Inflammatory macrophage treated with lipopolysaccharide for 4 hours (primary cell): ENCODE data around the gene OR4C45.
"Not testable (repeated sequence)": the region's sequence is repeated elsewhere in the genome, so short reads cannot be mapped to it uniquely, and the experiment has no call there.

ENCODE experiments used
- DNase-seq: peaks from one replicate; pipeline ENCODE4 v3.0.0-alpha.2; 2020

OR4C45 gene

DNA sequence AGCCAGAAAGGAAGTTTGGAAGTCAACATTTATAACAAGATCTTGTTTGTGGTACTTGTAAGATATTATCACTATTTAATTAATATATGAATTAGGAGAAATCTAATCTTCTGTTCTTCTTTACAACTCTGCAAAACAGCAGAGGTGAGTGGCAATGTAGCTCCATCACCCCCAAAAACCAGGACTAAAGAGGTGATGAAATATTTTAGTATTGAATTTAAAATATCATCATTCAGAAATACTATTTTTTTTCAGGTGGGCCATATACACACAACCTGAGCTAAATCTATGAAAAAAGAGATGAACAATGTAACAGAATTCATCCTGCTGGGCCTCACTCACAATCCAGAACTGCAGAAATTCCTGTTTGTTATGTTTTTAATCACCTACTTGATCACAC lies at the start of gene OR4C45:
TSS of gene OR4C45 (plus strand) at position 301 of the 400 bp plus-strand sequence.
- no peak for DNase-seq

DNA sequence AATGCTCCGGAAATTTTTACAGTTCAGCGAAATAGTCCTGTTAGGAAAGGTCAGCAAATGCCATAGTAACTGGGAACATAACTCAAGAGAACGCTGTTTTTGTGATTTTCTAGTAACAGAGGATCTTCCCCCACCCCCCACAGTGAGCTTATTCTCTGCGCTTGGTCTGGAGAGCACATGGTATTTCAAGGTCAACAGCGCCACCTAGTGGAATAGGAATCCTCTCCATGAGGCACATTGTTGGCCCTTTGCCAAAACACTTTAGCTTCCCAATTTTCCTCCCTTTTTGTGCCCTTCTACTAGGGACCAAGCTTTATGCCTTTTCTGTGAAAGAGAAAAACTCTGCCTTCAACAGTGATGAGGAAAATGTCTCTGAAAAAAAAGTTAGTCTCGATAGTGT lies 37.1 kb upstream of the OR4C45 start:
- peak; percentile 32 for DNase-seq

DNA sequence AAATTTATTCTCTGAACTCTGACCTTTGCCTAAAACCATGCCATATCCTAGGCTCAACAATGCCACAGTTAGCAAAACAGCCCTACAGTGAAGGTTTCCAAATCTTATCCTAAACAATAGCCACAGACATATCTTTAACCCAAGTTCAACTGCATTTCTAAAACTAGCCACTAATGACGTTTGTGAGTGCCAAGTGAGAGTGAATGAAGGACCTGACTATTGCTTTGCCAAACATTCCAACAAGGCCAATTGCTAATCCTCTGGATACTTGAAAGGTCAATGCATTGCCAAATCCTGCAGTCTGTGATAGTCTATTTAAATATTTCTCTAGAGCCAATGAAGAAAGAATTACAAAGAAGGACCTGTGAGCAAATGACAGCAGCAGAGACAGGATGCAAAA lies 2.5 kb upstream of the OR4C45 start:
- DNase-seq: no peak

DNA sequence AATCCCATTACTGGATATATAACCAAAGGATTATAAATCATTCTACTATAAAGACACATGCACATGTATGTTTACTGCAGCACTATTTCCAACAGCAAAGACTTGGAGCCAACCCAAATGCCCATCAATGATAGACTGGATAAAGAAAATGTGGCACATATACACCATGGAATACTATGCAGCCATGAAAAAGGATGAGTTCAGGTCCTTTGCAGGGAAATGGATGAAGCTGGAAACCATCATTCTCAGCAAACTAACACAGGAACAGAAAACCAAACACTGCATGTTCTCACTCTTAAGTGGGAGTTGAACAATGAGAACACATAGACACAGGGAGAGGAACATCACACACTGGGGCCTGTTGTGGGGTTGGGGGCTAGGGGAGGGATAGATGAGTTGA lies 3.6 kb downstream of the OR4C45 start:
- DNase-seq: not testable (repeated sequence)

DNA sequence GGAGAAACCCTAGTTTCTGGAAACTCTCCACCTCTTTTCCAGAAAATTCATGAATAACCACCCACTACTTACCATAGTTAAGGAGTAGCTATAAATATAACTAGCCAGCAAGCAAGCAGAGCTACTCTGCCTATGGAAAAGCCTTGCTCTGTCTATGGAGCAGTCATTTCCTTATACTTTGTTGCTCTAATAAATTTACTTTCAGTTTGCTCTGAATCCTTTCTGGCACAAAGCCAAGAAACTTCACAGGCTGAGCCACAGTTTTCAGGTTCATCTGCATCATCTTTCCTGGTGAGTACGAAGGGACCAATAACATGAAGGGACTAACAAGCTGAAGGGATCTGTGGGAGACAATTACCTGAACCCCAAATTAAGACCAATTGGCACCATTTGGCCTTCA lies 4.6 kb downstream of the OR4C45 start:
- DNase-seq: no peak

DNA sequence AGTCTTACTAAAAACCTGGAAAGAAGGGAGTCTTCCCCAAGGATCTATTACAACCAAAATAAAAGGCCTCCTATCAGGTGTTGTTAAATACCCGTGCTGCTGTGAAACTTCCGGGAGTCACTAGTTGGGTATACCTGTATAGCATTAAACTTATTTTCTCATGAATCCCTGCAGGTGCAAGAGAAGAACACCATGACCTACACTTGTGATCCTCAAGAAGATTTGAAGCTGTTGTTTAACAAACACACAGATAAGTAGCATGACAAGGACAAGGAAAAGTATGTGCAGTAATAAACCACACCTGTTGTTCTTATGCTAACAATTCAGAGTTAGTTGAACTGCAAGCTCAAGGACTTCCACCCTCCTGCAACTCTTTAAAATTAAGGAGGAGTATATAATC lies 12.0 kb downstream of the OR4C45 start:
- no peak for DNase-seq

DNA sequence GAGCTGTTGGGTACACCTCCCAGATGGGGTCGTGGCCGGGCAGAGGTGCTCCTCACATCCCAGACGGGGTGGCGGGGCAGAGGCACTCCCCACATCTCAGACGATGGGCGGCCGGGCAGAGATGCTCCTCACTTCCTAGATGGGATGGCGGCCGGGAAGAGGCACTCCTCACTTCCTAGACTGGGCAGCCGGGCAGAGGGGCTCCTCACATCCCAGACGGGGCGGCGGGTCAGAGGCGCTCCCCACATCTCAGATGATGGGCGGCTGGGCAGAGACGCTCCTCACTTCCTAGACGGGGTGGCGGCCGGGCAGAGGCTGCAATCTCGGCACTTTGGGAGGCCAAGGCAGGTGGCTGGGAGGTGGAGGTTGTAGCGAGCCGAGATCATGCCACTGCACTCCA lies 30.4 kb downstream of the OR4C45 start:
- not testable (repeated sequence) for DNase-seq

DNA sequence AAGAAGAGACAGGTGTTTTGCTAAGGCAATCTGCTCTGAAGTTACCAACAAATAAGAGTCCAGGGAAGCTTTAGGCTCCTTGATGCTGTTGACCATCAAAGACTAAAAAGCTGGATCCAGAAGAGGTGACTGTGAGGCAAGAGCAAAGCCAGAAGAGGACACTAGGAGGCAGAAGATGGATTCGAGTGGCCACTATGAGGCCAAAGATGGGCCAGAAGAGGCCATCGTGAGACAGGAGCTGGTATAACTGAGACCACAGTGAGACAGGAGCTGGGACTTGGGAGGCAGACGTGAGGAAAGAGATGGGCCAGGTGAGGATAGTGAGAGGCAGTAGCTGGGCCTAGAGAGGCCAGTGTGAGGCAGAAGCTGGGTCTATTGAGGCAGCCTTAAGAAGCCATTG lies 37.7 kb downstream of the OR4C45 start:
- no peak for DNase-seq

DNA sequence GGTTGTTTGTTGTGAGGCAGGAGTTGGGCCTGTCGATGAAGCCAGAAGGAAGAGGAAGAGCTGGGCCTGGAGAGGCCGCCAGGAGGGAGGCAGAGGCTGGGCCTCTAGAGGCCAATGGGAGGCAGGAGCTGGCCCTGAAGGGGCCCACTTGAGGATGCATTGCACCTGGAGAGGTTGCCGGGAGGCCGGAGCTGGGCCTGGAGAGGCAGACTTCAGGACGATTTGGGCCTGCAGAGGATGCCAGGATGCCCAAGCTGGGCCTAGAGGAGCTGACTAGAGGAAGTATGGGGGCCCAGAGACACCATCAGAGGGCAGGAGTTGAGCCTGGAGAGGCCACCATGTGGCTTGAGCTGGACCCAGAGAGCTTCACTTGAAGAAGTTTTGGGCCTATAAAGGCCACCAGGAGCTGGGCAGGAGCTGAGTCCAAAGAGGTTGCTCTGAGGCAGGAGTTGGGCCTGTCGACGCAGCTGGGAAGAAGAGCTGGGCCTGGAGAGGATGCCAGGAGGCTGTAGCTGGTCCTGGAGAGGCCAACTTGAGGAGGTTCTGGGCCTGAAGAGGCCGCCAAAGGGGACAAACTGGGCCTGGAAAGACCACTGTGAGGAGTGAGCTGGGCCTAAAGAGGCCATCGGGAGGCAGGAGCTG lies 39.0 kb downstream of the OR4C45 start:
- no peak for DNase-seq

DNA sequence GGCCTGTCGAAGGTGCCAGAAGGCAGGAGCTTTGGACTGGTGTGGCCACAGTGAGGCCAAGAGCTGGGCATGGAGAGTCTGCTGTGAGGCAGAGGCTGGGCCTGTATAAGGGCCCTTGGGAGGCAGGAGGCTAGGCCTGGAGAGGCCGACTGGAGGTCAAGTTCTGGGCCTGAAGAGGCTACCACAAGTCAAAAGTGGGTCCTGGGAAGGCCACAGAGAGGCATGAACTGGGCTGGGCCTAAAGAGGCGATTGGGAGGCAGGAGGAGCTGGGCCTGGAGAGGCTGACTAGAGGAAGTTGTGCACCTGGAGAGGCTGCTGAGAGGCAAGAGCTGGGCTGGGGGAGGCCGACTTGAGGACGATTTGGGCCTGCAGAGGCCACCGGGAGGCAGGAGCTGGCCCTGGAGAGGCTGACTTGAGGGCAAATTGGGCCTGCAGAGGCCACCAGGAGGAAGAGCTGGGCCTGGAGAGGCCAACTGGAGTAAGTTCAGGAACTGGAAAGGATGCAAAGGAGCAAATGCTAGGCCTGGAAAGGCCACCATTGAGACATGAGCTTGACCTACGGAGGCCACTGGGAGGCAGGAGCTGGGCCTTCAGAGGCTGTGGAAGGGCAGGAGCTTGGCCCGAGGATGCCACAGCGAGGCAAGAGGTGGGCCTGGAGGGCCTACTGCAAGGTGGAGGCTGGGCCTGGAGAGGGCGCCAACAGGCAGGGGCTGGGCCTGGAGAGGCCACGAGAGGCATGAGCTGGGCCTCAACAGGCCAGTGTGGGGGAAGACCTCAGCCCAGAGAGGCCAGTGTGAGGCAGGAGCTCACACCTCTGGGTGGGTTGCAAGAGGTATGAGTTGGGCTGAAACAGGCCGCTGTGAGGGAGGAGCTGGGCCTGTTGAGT lies 39.8 kb downstream of the OR4C45 start:
- no peak for DNase-seq

DNA sequence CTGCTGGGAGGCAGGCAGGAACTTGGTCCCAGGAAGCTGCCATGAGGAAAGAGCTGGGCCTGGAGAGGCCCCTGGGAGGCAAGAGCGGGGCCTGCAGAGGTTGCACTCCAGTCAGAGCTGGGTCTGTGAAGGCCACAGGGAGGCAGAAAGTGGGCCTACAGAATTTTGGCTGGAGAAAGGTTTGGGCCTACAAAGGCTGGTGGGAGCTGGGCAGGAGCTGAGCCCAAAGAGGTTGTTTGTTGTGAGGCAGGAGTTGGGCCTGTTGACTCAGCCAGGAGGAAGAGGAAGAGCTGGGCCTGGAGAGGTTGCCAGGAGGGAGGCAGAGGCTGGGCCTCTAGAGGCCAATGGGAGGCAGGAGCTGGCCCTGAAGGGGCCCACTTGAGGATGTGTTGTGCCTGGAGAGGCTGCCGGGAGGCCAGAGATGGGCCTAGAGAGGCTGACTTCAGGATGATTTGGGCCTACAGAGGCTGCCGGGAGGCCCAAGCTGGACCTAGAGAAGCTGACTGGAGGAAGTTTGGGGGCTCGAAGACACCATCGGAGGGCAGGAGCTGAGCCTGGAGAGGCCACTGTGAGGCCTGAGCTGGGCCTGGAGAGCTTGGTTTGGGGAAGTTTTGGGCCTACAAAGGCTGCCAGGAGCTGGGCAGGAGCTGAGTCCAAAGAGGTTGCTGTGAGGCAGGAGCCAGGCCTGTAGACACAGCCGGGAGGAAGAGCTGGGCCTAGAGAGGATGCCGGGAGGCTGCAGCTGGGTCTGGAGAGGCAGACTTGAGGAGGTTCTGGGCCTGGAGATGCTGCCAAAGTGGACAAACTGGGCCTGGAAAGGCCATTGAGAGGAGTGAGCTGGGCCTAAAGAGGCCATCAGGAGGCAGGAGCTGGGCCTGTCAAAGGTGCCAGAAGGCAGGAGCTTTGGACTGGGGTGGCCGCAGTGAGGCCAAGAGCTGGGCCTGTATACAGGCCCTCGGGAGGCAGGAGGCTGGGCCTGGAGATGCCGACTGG lies 40.7 kb downstream of the OR4C45 start:
- DNase-seq: no peak

DNA sequence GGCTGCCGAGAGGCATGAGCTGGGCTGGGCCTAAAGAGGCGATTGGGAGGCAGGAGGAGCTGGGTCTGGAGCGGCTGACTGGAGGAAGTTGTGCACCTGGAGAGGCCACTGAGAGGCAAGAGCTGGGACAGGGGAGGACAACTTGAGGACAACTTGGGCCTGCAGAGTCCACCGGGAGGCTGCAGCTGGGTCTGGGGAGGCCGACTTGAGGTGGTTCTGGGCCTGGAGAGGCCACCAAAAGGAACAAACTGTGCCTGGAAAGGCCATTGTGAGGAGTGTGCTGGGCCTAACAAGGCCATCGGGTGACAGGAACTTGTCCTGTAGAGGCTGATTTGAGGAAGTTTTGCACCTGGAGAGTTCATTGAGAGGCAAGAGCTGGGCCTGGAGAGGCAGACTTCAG lies 41.5 kb downstream of the OR4C45 start:
- no peak for DNase-seq

DNA sequence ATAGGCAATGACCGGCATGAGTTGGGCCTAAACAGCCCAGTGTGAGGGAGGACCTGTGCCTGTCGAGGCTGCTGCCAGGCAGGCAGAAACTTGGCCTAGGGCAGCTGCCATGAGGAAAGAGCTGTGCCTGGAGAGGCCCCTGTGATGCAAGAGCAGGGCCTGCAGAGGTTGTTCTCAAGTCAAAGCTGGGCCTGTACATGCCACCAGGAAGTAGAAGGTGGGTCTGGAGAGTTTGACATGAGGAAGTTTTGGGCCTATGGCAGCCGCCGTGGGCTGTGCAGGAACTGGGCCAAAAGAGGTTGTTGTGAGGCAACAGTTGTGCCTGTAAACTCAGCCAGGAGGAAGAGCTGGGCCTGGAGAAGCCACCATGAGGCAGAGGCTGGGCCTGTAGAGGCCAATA lies 43.2 kb downstream of the OR4C45 start:
- no peak for DNase-seq

DNA sequence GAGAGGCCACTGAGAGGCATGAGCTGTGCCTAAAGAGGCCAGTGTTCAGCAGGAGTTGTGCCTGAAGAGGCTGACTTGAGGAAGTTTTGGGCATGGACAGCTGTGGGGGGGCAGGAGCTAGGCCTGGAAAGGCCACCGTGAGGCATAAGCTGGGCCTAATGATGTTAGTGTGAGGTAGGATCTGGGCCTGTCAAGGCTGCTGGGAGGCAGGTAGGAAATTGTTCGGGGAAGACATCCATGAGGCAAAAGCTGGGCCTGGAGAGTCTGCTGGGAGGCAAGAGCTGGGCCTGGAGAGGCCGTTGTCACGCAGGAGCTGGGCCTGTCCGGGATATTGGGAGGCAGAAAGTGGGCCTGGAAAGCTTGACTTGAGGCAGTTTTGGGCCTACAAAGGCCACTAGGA lies 44.9 kb downstream of the OR4C45 start:
- DNase-seq: no peak

DNA sequence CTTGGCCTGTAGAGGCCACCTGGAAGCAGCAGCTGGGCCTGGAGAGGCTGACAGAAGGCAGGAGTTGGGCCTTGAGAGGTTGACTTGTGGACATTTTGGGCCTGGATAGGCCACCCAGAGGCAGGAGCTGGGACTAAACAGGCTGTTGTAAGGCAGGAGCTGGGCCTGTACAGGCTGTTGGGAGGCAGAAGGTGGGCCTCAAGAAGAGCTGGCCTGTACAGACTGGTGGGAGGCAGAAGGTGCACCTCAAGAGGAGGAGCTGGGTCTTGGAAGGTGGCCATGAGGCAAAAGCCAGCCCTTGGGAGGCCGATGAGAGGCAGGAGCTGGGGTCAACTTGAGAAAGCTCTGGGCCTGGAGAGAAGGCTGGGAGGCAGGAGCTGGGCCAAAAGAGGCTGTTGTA lies 45.3 kb downstream of the OR4C45 start:
- DNase-seq: no peak

DNA sequence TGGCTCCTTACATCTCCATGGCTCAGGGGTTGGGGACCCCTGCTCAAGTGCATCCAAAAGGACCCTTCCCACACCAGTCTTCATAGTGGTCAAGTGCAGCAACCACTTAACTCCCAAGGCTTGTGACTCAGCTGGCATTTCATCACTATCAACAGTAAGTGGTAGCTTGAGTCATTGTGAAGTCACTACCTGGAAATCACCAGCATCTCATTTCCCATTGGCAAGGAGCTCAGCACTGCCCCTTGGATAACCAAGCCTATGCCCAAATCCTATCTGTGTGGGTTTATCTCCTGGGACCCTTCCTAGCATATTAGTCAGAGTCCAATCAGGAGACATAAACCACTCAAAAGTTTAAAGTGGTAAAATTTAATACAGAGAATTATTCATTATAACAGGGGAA lies 46.3 kb downstream of the OR4C45 start:
- not testable (repeated sequence) for DNase-seq

DNA sequence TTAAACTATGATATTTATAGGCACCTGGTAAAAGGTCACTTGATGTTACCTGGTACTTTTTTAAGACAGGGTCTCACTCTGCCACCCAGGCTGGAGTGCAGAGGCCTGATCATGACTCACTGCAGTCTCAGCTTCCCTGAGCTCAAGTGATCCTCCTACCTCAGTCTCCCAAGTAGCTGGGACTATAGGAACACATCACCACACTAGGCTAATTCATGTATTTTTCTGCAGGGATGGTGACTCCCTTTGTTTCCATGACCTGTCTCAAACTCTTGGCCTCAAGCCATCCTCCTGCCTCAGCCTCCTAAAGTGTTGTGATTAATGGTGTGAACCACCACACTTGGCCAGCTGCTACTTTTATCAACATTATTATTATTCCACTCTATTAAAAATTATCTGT lies 47.6 kb downstream of the OR4C45 start:
- no peak for DNase-seq
